Measurements from ENCODE around the gene TXNDC17.

- TF ChIP-seq ELK1 (IDR thresholded peaks at IDR 0.05; ENCODE audit: borderline replicate concordance, low read depth, low read length), result no peak
- TF ChIP-seq, protein P1, sequence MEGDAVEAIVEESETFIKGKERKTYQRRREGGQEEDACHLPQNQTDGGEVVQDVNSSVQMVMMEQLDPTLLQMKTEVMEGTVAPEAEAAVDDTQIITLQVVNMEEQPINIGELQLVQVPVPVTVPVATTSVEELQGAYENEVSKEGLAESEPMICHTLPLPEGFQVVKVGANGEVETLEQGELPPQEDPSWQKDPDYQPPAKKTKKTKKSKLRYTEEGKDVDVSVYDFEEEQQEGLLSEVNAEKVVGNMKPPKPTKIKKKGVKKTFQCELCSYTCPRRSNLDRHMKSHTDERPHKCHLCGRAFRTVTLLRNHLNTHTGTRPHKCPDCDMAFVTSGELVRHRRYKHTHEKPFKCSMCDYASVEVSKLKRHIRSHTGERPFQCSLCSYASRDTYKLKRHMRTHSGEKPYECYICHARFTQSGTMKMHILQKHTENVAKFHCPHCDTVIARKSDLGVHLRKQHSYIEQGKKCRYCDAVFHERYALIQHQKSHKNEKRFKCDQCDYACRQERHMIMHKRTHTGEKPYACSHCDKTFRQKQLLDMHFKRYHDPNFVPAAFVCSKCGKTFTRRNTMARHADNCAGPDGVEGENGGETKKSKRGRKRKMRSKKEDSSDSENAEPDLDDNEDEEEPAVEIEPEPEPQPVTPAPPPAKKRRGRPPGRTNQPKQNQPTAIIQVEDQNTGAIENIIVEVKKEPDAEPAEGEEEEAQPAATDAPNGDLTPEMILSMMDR (conservative IDR thresholded peaks at IDR 0.05; ENCODE audit: low read depth, low read length), result no peak
Observed at GRCh38 chr17:6603744-6604325, 37.0 kb upstream of the TXNDC17 start.

Data from IMR-90 (cell line).